HG03442 (cell line): ENCODE data around the gene CDH2.

ENCODE experiments used
- ATAC-seq: cut with Tn5 transposase; IDR thresholded peaks from one replicate; pipeline ENCODE4 v1.9.1; 2021; ENCODE audit warnings: mild to moderate bottlenecking, moderate library complexity; ENCODE audit not compliant: unreplicated experiment

Gene CDH2

GRCh38 chr18:28171837-28172236 is 5.1 kb downstream of the CDH2 start:
- no peak for ATAC-seq

GRCh38 chr18:28168725-28169124 is 8.2 kb downstream of the CDH2 start:
- no peak for ATAC-seq

GRCh38 chr18:28167835-28168349 is 9.0 kb downstream of the CDH2 start:
- ATAC-seq, result no peak

- ATAC-seq, result no peak
These were observed 12.0 kb downstream of the CDH2 start for GRCh38 chr18:28164771-28165483.

- ATAC-seq, result no peak
These were observed 13.6 kb downstream of the CDH2 start for GRCh38 chr18:28163201-28163775.

GRCh38 chr18:28161608-28162599 is 15.0 kb downstream of the CDH2 start:
- ATAC-seq, result no peak

- ATAC-seq, result no peak
These were observed 17.9 kb downstream of the CDH2 start for GRCh38 chr18:28159055-28159454.

- ATAC-seq, result no peak
These were observed 18.8 kb downstream of the CDH2 start for GRCh38 chr18:28158083-28158581.

GRCh38 chr18:28153485-28154065 is 23.4 kb downstream of the CDH2 start:
- ATAC-seq, result no peak

- no peak for ATAC-seq
These were observed 24.2 kb downstream of the CDH2 start for GRCh38 chr18:28152754-28153153.

GRCh38 chr18:28152354-28152753 is 24.6 kb downstream of the CDH2 start:
- no peak for ATAC-seq

GRCh38 chr18:28151434-28151833 is 25.5 kb downstream of the CDH2 start:
- no peak for ATAC-seq

GRCh38 chr18:28150925-28151324 is 26.0 kb downstream of the CDH2 start:
- ATAC-seq, result no peak

- no peak for ATAC-seq
These were observed 27.0 kb downstream of the CDH2 start for GRCh38 chr18:28149810-28150420.

GRCh38 chr18:28147674-28148171 is 29.2 kb downstream of the CDH2 start:
- no peak for ATAC-seq

GRCh38 chr18:28143725-28144124 is 33.2 kb downstream of the CDH2 start:
- ATAC-seq, result no peak

- ATAC-seq, result no peak
These were observed 38.1 kb downstream of the CDH2 start for GRCh38 chr18:28138816-28139215.

- no peak for ATAC-seq
These were observed 40.9 kb downstream of the CDH2 start for GRCh38 chr18:28136071-28136470.

GRCh38 chr18:28134774-28135173 is 42.2 kb downstream of the CDH2 start:
- no peak for ATAC-seq

GRCh38 chr18:28132084-28132483 is 44.8 kb downstream of the CDH2 start:
- ATAC-seq, result no peak
